ENCODE data around the gene RHOT2. TPM values are rescaled to one million over a fixed set of nuclear protein-coding genes. Genes with fewer than 3 reads are reported as not detected.

RHOT2 gene
- total and polyA plus RNA-seq, 2 donors (not counting 3 experiments of a cell fraction or from before 2014, with no cell fraction given): 106 to 139 TPM

DNA sequence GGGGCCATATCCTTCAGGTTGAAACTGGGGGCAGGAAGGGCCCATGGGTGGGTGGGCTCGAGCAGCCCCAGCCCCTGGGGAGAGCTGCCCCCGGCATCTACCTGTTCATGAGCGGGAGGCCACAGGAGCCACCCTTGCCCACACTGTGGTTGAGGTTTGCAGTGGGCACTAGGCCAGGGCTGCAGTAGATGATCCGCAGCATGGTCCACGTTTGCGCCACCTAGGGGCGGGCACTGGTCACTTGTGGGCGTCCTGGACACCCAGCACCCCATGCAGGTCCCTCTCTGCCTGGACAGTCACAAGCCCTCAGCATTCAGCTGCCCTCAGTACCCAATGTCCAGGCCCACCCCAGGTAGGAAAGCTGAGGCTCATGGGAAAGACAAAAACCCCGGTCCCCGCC is 18.0 kb downstream of the RHOT2 start:
- Histone ChIP-seq H3K27ac (ENCODE audit: insufficient read depth, low read depth, low read length) (no peak overlapping the region), H3K4me3 (replicated peaks in 1 of 3; ENCODE audit: insufficient read depth in 1 of 3, low read depth in 1 of 3, low read length in 3 of 3) (no peak overlapping the region), H3K9ac (replicated peaks; ENCODE audit: extremely low read depth, insufficient read depth, low read length) (no peak overlapping the region), H3K4me1 (ENCODE audit: control insufficient read depth, extremely low read depth, insufficient read depth, low read length) (peaks cover 23% of the 10 kb centered on the region), H3K36me3 (ENCODE audit: control insufficient read depth in 2 of 2, extremely low read depth in 1 of 2, insufficient read depth in 2 of 2, low read length in 2 of 2) (peaks cover 7 to 22% of the 10 kb centered on the region in 2 experiments), H3K27me3 (ENCODE audit: control insufficient read depth in 2 of 2, insufficient read depth in 2 of 2, low read length in 2 of 2) (no peaks in the 10 kb centered on the region), H3K9me1 (replicated peaks; ENCODE audit: control insufficient read depth, extremely low read depth, insufficient read depth, low read length) (no peaks in the 10 kb centered on the region), H2AFZ (ENCODE audit: low read depth, low read length) (no peak overlapping the region), H3K9me3 (replicated peaks; ENCODE audit: control insufficient read depth, insufficient read depth, low read length) (no peaks in the 10 kb centered on the region), H3K4me2 (ENCODE audit: insufficient read depth, low read length) (no peak overlapping the region), H3K79me2 (ENCODE audit: control insufficient read depth, insufficient read depth, low read length) (peaks cover 27% of the 10 kb centered on the region), H4K20me1 (replicated peaks; ENCODE audit: control insufficient read depth, extremely low read depth, insufficient read depth, low read length) (no peaks in the 10 kb centered on the region)
- FAIRE-seq (peak; percentile 70), DNase-seq (ENCODE audit: low read depth, low spot score) (peak; percentile 29)
- intact Hi-C loops (cut with micrococcal nuclease) (no loop called here), dilution Hi-C loops (cut with MboI; ENCODE audit: extremely low pct_ligation_motif_present, low sequenced_read_pairs) (no loop called here)
- CTCF ChIA-PET: interaction anchor here (0.9 to 1.8 kb wide), 2 partner anchors 23 to 106 kb away, joined by 3 to 5 read pairs; no protein-coding TSS in a partner anchor
- POLR2A ChIA-PET: no interaction called here
- TF ChIP-seq MYC (IDR thresholded peaks at IDR 0.05; ENCODE audit: low read depth, low read length): no peak
- TF ChIP-seq, protein P1, sequence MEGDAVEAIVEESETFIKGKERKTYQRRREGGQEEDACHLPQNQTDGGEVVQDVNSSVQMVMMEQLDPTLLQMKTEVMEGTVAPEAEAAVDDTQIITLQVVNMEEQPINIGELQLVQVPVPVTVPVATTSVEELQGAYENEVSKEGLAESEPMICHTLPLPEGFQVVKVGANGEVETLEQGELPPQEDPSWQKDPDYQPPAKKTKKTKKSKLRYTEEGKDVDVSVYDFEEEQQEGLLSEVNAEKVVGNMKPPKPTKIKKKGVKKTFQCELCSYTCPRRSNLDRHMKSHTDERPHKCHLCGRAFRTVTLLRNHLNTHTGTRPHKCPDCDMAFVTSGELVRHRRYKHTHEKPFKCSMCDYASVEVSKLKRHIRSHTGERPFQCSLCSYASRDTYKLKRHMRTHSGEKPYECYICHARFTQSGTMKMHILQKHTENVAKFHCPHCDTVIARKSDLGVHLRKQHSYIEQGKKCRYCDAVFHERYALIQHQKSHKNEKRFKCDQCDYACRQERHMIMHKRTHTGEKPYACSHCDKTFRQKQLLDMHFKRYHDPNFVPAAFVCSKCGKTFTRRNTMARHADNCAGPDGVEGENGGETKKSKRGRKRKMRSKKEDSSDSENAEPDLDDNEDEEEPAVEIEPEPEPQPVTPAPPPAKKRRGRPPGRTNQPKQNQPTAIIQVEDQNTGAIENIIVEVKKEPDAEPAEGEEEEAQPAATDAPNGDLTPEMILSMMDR (IDR thresholded peaks at IDR 0.05; ENCODE audit: extremely low read depth in 1 of 2, insufficient read depth in 1 of 2, low read depth in 1 of 2, low read length in 2 of 2): peak; percentile 48 to 72
- no TSS peak for BruUV-seq (replicated peaks)

GRCh38 chr16:686459-687260 is 18.7 kb downstream of the RHOT2 start:
- CTCF ChIA-PET: interaction anchor here (0.7 to 1.8 kb wide), 4 partner anchors 9 to 295 kb away, joined by 3 to 5 read pairs (median 4); no protein-coding TSS in a partner anchor
- Histone ChIP-seq H3K9me1 (replicated peaks; ENCODE audit: control insufficient read depth, extremely low read depth, insufficient read depth, low read length) (no peaks in the 10 kb centered on the region), H4K20me1 (replicated peaks; ENCODE audit: control insufficient read depth, extremely low read depth, insufficient read depth, low read length) (no peaks in the 10 kb centered on the region), H3K79me2 (ENCODE audit: control insufficient read depth, insufficient read depth, low read length) (peaks cover 20% of the 10 kb centered on the region), H3K4me2 (ENCODE audit: insufficient read depth, low read length) (no peak overlapping the region), H3K27me3 (ENCODE audit: control insufficient read depth in 2 of 2, insufficient read depth in 2 of 2, low read length in 2 of 2) (no peaks in the 10 kb centered on the region), H3K27ac (ENCODE audit: insufficient read depth, low read depth, low read length) (no peak overlapping the region), H3K36me3 (ENCODE audit: control insufficient read depth in 2 of 2, extremely low read depth in 1 of 2, insufficient read depth in 2 of 2, low read length in 2 of 2) (peaks cover 7 to 21% of the 10 kb centered on the region in 2 experiments), H3K9me3 (replicated peaks; ENCODE audit: control insufficient read depth, insufficient read depth, low read length) (no peaks in the 10 kb centered on the region), H2AFZ (ENCODE audit: low read depth, low read length) (no peak overlapping the region), H3K9ac (replicated peaks; ENCODE audit: extremely low read depth, insufficient read depth, low read length) (no peak overlapping the region), H3K4me1 (ENCODE audit: control insufficient read depth, extremely low read depth, insufficient read depth, low read length) (peaks cover 16% of the 10 kb centered on the region), H3K4me3 (replicated peaks in 1 of 3; ENCODE audit: insufficient read depth in 1 of 3, low read depth in 1 of 3, low read length in 3 of 3) (no peak overlapping the region)
- dilution Hi-C loops (cut with MboI; ENCODE audit: extremely low pct_ligation_motif_present, low sequenced_read_pairs): no loop called here
- POLR2A ChIA-PET: no interaction called here
- no peak for FAIRE-seq
- TF ChIP-seq GATA2 (IDR thresholded peaks at IDR 0.05; ENCODE audit: insufficient read depth, insufficient read length, low read depth, low read length) (no peak), FOS (IDR thresholded peaks at IDR 0.05; ENCODE audit: borderline replicate concordance, insufficient read depth, low read length) (no peak), EZH2 (IDR thresholded peaks at IDR 0.05; ENCODE audit: borderline replicate concordance, low read depth, low read length, severe bottlenecking) (no peak), MYC (IDR thresholded peaks at IDR 0.05; ENCODE audit: low read depth, low read length) (no peak), JUN (IDR thresholded peaks at IDR 0.05; ENCODE audit: borderline replicate concordance, insufficient read depth, insufficient read length, low read depth) (no peak), POLR2A (IDR thresholded peaks at IDR 0.05; ENCODE audit: low read depth, low read length) (no peak), POLR2AphosphoS5 (IDR thresholded peaks at IDR 0.05; ENCODE audit: insufficient read depth, low read depth, low read length) (no peak), MAX (IDR thresholded peaks at IDR 0.05; ENCODE audit: insufficient read depth, insufficient read length) (no peak)
- TF ChIP-seq, protein P1 (IDR thresholded peaks at IDR 0.05; ENCODE audit: extremely low read depth in 1 of 2, insufficient read depth in 1 of 2, low read depth in 1 of 2, low read length in 2 of 2): no peak
- no peak for DNase-seq (ENCODE audit: low read depth, low spot score)
- intact Hi-C loops (cut with micrococcal nuclease): no loop called here
- no TSS peak for BruUV-seq (replicated peaks)

All from endothelial cell of umbilical vein (primary cell).